Measurements from ENCODE around the gene EID3.

EID3 gene

GRCh38 chr12:104340925-104341611 is 37.5 kb downstream of the EID3 start:
- peak; percentile 10 for DNase-seq

DNA sequence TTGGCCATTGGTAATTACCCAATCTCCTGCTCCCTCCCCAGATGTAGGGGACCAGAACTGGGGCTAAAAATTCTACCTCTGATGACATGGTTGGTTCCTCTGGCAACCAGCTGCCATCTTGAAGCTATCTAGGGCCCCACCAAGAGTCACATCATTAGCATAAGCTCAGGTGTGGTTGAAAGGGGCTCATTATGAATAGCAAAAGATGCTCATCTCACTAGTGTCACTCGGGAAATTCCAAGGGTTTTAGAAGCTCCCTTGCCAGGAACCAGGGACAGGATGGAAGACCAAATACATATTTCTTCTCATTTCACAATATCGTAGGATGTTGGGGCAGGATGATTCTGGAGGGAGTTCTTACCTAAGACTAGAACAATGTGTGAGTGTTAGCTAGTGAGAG is 38.6 kb downstream of the EID3 start:
- DNase-seq = no peak

DNA sequence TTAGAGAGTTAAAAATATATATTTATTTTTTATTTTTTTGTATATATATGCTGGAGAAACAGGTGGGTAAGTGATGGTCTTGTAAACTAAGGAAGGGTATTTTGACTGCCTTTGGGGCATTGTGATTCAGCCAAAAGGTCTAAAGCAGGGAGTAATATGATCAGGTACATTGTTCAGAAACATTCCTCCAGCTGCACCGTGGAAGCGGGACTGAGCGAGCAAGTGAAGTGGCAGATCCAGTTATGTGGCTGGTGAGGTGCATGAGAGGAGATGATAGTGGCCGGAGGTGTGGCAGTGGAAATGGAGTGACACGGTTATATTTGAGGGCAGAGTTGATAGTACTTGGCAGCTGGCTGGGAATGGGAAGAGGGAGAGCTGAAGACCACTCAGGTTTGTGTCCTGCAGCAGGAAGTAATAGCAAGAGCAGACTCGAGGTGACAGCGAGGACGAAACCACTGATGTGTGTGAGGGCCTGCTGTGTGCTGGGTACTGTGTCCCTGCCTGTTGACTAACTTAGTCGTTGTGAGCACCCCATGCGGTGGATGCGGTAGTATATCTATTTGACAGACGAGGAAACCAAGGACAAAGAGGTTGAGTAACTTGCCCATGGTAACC is 39.2 kb downstream of the EID3 start:
- DNase-seq = no peak

DNA sequence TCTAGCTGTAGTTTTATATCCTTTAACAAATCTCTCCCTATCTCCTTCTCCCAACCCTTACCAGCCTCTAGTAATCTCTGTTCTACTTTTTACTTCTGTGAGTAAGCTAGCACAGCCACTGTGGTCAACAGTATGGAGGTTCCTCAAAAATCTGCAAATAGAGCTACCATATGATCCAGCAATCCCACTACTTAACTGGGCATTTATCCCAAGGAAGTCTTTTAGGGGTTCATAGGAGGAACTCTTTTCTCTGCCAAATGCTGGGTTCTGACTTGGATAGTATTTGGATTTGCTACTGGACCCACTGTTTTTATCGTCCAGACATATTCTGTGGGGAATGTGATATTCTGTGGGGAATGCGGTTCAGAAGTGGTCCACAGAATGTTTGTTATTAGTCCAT is 41.1 kb downstream of the EID3 start:
- DNase-seq = no peak

DNA sequence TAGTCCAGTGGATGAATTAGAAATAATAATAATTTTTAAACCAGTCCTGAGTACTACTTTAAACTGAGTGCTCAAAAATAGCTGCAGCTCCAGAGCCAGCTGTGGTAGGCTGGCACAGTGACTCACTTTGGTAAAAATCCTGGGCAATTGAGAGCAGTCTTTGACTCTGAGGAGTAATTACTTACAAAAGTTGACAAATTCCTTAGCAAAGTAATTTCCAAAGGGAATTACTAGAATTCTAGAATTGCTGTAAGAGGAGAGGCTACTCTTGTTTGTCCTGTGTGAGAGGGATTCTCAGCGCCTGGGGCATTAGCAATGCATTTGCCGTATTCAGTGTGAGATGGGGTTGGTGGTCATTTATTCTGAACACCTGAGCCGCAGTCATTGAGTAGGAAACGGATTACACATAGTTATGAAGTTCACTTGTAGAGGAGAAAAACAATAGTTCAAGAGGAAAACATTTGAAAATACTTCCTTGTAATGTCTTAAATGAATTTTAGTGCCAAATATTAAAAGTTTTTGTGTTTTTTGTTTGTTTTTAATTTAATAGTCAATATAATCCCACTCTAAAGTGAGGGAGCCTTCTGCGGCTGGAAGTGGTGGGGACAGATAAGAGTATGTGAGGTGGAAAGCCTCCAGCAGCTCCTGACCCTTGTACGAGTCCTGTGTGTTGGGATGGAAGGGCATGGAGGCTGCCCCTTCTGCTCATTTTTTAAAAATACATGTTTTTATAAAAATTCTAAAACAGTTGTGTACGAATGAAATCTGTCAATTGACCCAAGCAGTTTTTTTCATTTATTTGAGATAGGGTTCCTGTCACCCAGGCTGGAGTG is 41.9 kb downstream of the EID3 start:
- DNase-seq = no peak

DNA sequence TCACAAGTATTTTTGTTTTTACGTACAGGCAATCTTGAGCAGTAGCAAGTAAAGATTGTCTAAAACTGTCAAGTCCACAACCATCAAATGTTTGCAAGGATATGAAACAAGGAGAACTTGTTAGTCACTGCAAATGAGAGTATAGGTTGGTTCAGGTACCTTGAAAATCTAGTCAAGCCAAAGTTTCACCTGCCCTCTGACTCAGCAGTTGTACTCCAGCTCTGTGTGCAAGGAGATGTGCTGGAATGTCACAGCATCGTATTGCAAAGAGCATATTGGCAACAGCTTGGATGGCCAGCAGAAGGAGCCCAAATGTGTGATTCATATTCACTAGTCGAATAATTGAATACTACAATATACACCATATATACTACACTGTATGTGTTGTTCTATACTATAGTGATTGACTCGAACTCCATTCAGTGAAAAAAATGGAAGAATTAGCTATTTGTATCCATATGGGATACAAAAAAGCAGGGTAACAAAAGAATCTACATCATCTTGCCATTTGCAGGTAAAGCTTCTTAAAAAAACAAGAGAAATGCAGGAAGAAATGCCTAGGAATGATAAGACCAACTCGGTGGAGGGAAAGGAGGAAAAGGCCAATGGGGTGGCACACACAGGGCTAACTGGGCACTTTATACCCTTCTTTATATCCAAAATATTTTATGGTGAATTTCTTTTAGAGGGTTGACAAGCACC is 44.0 kb downstream of the EID3 start:
- DNase-seq = no peak

DNA sequence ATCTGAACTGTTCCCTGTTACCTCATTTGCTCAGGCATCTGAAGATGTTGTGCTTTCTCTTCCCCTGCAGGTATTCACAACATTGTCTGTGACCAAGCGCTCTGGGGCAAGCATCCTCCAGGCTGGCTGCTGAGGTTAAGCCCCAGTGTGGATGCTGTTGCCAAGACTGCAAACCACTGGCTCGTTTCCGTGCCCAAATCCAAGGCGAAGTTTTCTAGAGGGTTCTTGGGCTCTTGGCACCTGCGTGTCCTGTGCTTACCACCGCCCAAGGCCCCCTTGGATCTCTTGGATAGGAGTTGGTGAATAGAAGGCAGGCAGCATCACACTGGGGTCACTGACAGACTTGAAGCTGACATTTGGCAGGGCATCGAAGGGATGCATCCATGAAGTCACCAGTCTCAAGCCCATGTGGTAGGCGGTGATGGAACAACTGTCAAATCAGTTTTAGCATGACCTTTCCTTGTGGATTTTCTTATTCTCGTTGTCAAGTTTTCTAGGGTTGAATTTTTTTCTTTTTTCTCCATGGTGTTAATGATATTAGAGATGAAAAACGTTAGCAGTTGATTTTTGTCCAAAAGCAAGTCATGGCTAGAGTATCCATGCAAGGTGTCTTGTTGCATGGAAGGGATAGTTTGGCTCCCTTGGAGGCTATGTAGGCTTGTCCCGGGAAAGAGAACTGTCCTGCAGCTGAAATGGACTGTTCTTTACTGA is 44.9 kb downstream of the EID3 start:
- no peak for DNase-seq

GRCh38 chr12:104348994-104349494 is 45.5 kb downstream of the EID3 start:
- DNase-seq = no peak

GRCh38 chr12:104350211-104351056 is 46.9 kb downstream of the EID3 start:
- DNase-seq = no peak

GRCh38 chr12:104351057-104351983 is 47.8 kb downstream of the EID3 start:
- no peak for DNase-seq

- DNase-seq = no peak
These were observed 48.7 kb downstream of the EID3 start for GRCh38 chr12:104352106-104352713.

GRCh38 chr12:104353012-104353981 is 49.8 kb downstream of the EID3 start:
- no peak for DNase-seq

GRCh38 chr12:104354167-104354867 is 50.8 kb downstream of the EID3 start:
- DNase-seq = no peak
